ENCODE results near the gene CIAO2A.
"Not testable (repeated sequence)": the region's sequence is repeated elsewhere in the genome, so short reads cannot be mapped to it uniquely, and the experiment has no call there.

The CIAO2A gene, protein sequence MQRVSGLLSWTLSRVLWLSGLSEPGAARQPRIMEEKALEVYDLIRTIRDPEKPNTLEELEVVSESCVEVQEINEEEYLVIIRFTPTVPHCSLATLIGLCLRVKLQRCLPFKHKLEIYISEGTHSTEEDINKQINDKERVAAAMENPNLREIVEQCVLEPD

DNA sequence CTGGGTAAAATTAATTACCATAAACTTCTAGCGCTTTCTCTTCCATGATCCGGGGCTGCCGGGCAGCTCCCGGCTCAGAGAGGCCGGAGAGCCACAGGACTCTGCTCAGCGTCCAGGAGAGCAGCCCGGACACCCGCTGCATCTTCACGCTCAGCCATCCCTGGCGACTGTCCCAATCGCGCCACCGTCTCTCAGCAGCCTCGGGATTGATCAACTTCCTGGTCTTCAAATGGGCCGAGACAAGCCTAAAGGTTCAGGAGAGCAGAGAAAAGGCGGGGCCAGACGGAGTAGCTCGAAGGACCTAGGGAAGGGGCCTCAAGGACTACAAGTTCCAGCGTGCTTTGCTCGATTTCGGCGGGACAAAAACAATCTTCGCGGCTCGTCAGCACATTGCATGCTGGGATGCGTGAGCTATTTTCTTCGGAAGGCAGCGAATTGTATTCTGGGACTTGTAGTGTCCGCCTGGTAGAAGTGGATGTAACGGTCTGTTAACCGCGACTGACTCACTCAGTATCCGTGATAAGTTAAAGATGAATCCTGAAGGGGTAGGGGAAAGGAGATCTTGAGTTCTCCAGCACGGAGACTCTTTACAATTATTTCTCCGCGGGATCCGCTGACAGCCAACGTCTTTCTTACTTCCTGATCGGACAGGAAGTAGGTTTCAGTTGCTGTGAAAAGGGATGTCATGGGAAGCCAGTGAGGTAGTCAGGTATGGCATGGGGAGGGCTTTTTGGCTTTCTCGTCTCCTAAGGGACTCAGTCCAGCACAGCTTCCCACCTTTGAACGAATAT lies at the start of gene CIAO2A:
Gene CIAO2A (minus strand): TSS at position 212 of the 791 bp plus-strand sequence. CDS start 70 bp downstream, at position 142.
- DNase-seq = peak; percentile 90

DNA sequence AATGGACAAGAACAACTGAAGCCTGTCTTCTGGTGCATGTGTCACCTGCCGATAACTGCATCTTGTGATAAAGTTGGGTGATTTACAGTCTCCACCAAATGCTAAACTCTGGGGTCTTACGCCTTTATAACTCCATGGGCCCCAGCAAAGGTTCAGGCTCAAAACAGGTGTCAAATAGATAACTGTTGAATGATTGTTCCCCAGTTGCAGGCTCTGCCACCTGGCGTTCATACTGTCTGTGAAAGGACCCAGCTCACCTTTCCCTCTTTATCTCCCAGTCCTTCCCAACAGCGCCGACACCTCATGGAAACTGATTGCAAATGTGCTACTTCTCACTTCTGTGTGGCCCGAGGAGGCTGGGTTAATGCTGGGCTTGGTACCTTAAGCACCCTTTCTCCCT lies 49.6 kb upstream of the CIAO2A start:
- DNase-seq = no peak

DNA sequence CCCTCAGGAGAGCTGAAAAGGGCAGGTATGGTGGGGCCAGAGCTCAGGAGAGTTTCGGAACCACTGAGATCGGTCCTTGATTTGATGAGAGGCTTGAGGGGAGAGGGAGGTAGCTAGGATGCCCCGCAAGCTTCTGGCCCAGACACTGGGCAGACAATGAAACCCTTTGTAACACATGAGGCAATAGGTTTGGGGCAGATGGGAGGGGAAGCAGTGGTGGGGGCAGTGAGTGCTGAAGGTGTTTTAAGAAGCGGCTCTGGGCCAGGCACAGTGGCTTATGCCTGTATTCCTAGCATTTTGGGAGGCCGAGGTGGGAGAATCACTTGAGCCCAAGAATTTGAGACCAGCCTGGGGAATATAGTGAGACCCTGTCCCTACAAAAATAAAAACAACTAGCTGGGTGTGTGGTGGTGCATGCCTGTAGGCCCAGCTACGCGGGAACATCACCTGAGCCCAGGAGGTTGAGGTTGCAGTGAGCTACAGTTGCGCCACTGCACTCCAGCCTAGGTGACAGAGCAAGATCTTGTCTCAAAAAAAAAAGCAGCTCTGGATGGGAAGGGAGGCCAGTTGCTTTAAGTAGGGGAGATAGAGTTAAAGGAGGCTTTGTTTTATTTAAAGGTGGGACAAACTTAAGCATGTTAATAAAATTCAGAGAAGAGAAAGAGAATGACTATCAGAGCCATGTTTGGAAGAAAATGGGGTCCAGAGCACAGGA lies 48.3 kb upstream of the CIAO2A start:
- DNase-seq = no peak

DNA sequence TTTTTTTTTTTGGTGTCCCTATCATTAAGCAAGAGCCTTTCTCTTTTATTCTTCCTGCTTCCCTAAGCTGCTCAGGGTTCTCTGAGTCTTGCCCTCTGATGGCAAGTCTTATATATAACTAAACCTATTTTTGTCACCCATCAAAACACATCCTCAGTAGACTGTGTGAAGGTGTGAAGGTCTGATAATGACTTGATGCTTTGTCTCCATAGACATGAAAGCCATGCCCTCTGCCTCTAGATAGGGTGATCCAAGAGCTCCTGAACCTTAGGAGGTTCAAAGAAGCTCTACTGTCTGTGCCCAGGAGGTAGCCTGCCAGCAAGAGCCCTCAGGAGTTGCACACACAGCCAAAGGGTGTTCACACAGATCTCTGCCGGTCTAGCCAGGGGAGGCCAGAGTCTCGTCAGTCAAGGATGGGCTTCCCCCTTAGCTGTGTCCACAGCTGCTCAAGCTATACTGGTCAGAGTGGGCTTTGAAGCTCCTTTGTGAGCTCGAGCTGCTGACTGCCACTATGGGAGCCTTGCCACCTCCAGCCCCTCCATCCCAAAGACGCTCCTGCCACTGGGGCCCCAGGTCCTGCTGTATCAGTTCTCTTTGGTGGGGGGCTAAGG lies 44.8 kb upstream of the CIAO2A start:
- DNase-seq = no peak

GRCh38 chr15:64137226-64137833 lies 43.7 kb upstream of the CIAO2A start:
- DNase-seq = no peak

- DNase-seq = no peak
Observed at GRCh38 chr15:64136347-64136746, 42.7 kb upstream of the CIAO2A start.

- no peak for DNase-seq
Observed at GRCh38 chr15:64134345-64134829, 40.7 kb upstream of the CIAO2A start.

DNA sequence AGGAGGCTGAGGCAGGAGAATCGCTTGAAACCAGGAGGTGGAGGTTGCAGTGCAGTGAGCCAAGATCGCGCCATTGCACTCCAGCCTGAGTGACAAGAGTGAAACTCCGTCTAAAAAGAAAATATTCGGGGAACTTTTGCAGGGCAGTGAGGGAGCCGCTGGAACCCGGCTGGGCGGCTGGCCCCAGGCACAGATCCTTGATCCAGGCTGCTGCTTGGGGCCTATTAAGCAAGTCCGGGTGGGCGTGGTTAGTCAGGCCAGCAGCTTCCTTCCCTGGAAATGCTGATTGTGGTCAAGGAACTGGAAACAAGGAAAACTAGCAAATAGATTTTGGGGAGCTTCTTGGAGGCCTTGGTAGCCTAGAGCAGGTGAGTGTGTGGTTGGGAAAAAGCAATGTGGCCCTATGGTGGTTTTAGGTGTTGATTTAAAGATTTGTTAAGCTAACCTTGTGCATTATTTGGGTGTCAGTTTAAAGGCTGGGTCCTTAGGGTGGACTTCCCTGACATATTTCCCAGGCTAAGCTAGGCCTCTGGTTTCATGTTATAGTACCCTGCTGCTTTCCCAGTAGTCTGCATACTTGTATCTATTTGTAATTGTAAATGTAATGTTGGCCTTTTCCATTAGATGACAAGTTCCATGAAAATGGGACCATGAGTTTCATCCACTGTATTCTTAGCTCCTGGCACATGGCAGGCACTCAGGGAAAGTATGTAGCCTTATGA lies 40.1 kb upstream of the CIAO2A start:
- DNase-seq = no peak

DNA sequence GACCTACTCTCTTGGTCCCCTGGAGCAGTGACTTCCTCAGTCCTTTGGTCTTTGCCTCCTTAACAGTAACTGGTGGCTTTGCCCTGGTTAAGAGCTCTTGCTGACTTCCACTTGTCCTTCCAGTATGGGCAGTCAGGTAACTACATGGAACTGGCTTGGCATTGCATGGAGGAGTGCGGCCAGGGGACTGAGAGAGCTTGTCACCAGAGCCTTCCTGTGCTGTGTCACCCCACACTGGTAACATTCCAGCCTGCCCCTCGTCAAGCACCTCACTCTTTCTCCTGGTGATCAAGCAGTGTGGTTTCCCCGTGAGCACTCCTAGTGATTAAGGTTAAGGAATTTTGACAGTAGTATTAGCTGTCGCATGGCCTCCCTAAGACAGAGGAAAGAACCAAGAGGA lies 38.6 kb upstream of the CIAO2A start:
- DNase-seq = no peak

DNA sequence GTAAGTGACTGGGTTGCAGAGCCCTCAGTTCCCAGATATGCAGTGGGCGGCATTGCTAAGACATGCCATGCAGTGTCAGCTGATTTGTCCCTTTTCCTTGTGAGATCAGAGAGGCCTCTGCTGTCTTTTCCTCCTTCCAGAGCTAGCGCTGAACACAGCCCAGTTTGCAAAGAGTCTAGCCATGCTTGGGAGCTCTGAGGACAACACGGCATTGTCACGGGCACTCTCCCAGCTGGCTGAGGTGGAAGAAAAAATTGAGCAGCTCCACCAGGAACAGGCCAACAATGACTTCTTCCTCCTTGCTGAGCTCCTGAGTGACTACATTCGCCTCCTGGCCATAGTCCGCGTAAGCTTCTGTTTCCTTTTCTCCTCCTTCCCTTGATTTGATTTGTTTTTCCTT lies 37.9 kb upstream of the CIAO2A start:
- DNase-seq = no peak

DNA sequence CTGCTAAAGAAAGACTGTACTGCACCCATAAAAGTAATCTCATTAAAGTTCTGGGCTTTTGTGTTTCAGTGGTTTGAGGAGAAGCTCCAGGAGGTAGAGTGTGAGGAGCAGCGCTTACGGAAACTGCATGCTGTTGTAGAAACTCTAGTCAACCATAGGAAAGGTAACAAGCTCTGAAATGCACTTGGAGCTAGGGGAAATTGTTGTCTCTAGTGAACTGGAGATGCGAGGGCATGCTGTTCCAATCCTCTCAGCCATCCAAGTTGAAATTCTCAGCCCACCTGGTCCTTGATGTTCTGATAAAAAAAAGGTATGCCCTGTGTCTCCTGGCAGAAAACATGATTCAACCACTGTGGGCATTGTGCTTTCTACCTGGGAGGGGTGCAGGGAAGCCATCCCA lies 36.5 kb upstream of the CIAO2A start:
- no peak for DNase-seq

GRCh38 chr15:64127521-64128270 lies 34.1 kb upstream of the CIAO2A start:
- no peak for DNase-seq

GRCh38 chr15:64125978-64126377 lies 32.3 kb upstream of the CIAO2A start:
- DNase-seq = no peak

DNA sequence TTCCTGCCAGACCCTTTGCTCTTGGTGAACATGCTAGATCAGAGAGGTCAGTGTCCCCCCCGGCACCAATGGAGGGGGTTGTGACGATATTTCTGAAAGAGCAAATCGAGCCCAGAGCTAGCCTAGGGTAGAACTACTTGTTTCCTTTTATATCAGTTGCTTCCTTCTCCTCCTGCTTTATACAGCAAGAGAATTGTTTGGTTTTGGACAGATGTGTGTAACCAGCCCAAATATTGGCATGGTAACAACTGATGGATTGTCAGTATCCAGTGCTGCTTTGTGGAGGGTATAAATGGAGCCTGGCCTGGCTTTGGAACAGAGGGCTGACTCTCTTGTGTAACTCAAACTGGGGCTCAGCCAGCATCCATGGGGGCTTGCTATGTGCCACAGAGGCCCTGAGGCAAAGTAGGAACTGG lies 29.3 kb upstream of the CIAO2A start:
- no peak for DNase-seq

GRCh38 chr15:64122444-64122843 lies 28.8 kb upstream of the CIAO2A start:
- DNase-seq = no peak

GRCh38 chr15:64121614-64122013 lies 28.0 kb upstream of the CIAO2A start:
- DNase-seq = no peak

DNA sequence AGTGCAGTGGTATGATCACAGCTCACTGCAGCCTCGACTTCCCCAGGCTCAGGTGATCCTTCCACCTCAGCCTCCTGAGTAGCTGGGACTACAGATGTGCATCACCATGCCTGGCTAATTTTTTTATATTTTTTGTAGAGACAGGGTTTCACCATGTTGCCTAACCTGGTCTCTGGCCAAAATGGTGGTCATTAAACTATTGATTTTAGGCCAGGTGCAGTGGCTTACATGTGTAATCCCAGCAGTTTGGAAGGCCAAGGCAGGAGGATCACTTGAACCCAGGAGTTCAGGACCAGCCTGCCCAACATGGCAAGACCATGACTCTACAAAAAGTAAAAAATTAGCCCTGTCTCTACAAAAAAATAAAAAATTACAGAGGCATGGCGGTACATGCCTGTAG lies 26.7 kb upstream of the CIAO2A start:
- DNase-seq = not testable (repeated sequence)

- no peak for DNase-seq
Observed at GRCh38 chr15:64117759-64118487, 24.3 kb upstream of the CIAO2A start.

- no peak for DNase-seq
Observed at GRCh38 chr15:64112904-64113303, 19.3 kb upstream of the CIAO2A start.

- no peak for DNase-seq
Observed at GRCh38 chr15:64112073-64112772, 18.6 kb upstream of the CIAO2A start.

All from NCI-H2107 (cell line).